Naive thymus-derived CD8-positive, alpha-beta T cell (primary cell): ENCODE data around the gene GFAP. TPM values are rescaled to one million over a fixed set of nuclear protein-coding genes. Genes with fewer than 3 reads are reported as not detected.

Source experiments
- ATAC-seq, 2 donors: fragments of 150-1000 bp; cut with Tn5 transposase in 1 of 2; sonication (Bioruptor Pico), chemical (Tn5 transposase) in 1 of 2; 1 replicate in 1 of 2; 2 replicates in 1 of 2; pipeline ENCODE4 v1.10.0; 2021; ENCODE audit warnings: mild to moderate bottlenecking in 2 of 2, moderate library complexity in 2 of 2
- POLR2A ChIA-PET: fragments of 350-600 bp; sonication (Branson Sonifier 250); formaldehyde crosslinking; loops from one replicate; lab custom pipeline; 2021; ENCODE audit warnings: antibody characterized with exemption; lab: Charles Lee
- DNase-seq, 10 donors: peaks; one replicate each; pipeline versions ENCODE4 v3.0.0 to v3.0.0-alpha.2; 2020 to 2022
- H3K27ac Mint-ChIP-seq, 10 donors: one replicate each; pipeline ENCODE4 v1.8.0; 2020 to 2022; ENCODE audit warnings: mild to moderate bottlenecking in 10 of 10, mixed read lengths in 10 of 10, moderate library complexity in 4 of 10, inconsistent platforms in 1 of 10
- H3K27me3 Mint-ChIP-seq, 5 donors: one replicate each; pipeline ENCODE4 v1.8.0; 2021 to 2022; ENCODE audit warnings: mixed read lengths in 5 of 5
- H3K36me3 Mint-ChIP-seq, 3 donors: one replicate each; pipeline ENCODE4 v1.8.0; 2020 to 2022; ENCODE audit warnings: mixed read lengths in 3 of 3, mild to moderate bottlenecking in 2 of 3, inconsistent platforms in 1 of 3
- H3K4me1 Mint-ChIP-seq, 4 donors: one replicate each; pipeline ENCODE4 v1.8.0; 2021 to 2022; ENCODE audit warnings: mixed read lengths in 4 of 4
- H3K4me3 Mint-ChIP-seq, 10 donors: one replicate each; pipeline ENCODE4 v1.8.0; 2020 to 2022; ENCODE audit warnings: mild to moderate bottlenecking in 10 of 10, mixed read lengths in 10 of 10, moderate library complexity in 6 of 10, inconsistent platforms in 1 of 10
- H3K9me3 Mint-ChIP-seq, 9 donors: one replicate each; pipeline ENCODE4 v1.8.0; 2020 to 2022; ENCODE audit warnings: mixed read lengths in 9 of 9, mild to moderate bottlenecking in 3 of 9, inconsistent platforms in 1 of 9, moderate library complexity in 1 of 9
- microRNA-seq: library from miRNA; unstranded; fragments of <30 nt; microRNA quantifications from one replicate; pipeline ENCODE4 v1.2.0, GENCODE V29; 2022; ENCODE audit warnings: borderline microRNAs expressed
- polyA plus RNA-seq, 3 donors: library from polyadenylated mRNA; unstranded; fragments of 300-500 nt; fragmentation: Illumina TruSeq; gene quantifications; one replicate each; pipeline ENCODE4 v1.2.3, GENCODE V29; 2021
- total RNA-seq, 8 experiments: library from RNA in 2 of 8; stranded (reverse) in 2 of 8; gene quantifications; one replicate each; pipeline ENCODE4 v1.2.3 and lab custom pipeline; 2021 to 2026

Gene GFAP
- total and polyA plus RNA-seq, 5 experiments from 2014 or later = 0.06 to 0.24 TPM; not detected in 3

GRCh38 chr17:44862278-44862914, 52.9 kb downstream of the GFAP start:
- H3K9me3 Mint-ChIP-seq = no peaks in the 10 kb centered on the region
- POLR2A ChIA-PET = no interaction called here
- H3K4me3 Mint-ChIP-seq = no peak overlapping the region
- DNase-seq (no peak), ATAC-seq (no peak)
- peaks cover 0 to 4% (median 0%) of the 10 kb centered on the region in 4 donors for H3K4me1 Mint-ChIP-seq
- peaks cover 0 to 88% (median 16%) of the 10 kb centered on the region in 3 donors for H3K36me3 Mint-ChIP-seq
- H3K27me3 Mint-ChIP-seq = no peaks in the 10 kb centered on the region
- no peak overlapping the region for H3K27ac Mint-ChIP-seq

- H3K4me3 Mint-ChIP-seq = no peak overlapping the region
- H3K36me3 Mint-ChIP-seq = peaks cover 0 to 94% (median 30%) of the 10 kb centered on the region in 3 donors
- peaks cover 0 to 4% (median 0%) of the 10 kb centered on the region in 4 donors for H3K4me1 Mint-ChIP-seq
- POLR2A ChIA-PET = interaction anchor here (0.7 kb wide), 1 partner anchor 302 kb away, joined by 4 read pairs; no protein-coding TSS in a partner anchor
- no peak overlapping the region for H3K27ac Mint-ChIP-seq
- ATAC-seq = no peak
- no peak for DNase-seq
- H3K27me3 Mint-ChIP-seq = no peaks in the 10 kb centered on the region
- no peaks in the 10 kb centered on the region for H3K9me3 Mint-ChIP-seq
Observed at GRCh38 chr17:44859701-44860100, 55.6 kb downstream of the GFAP start.

- Mint-ChIP-seq H3K27ac (peak overlapping the region in 1 of 10 donors; percentile 32), H3K9me3 (no peaks in the 10 kb centered on the region), H3K36me3 (peaks cover 0 to 88% (median 32%) of the 10 kb centered on the region in 3 donors), H3K4me1 (peaks cover 0 to 2% (median 0%) of the 10 kb centered on the region in 4 donors), H3K27me3 (no peaks in the 10 kb centered on the region), H3K4me3 (no peak overlapping the region)
- DNase-seq (no peak), ATAC-seq (no peak)
- POLR2A ChIA-PET = no interaction called here
Observed at GRCh38 chr17:44854192-44854591, 61.1 kb downstream of the GFAP start.

Small RNA genes within 50 kb of the gene (microRNA-seq; reads per million reads assigned to microRNA genes)
- gene MIR6783 = not detected

Other genes with a start within 250 kb of the GFAP start
- gene CCDC43, start 225.7 kb downstream of the GFAP start, total RNA-seq = 10 to 100 TPM; 20.2 to 20.5 TPM
- 10 to 100 TPM in 2 of 3 donors, 1 to 10 TPM in 1; 9.6 to 12.6 (median 11.4) TPM for gene CCDC43, start 225.7 kb downstream of the GFAP start, polyA plus RNA-seq
- 1 to 10 TPM; 8.9 to 9.2 TPM for gene DBF4B, start 206.8 kb downstream of the GFAP start, total RNA-seq
- 1 to 10 TPM in 1 of 3 donors, under 1 TPM in 2; 0.55 to 1.2 (median 0.61) TPM for gene DBF4B, start 206.8 kb downstream of the GFAP start, polyA plus RNA-seq
- gene ADAM11, start 156.5 kb downstream of the GFAP start, total RNA-seq = under 1 TPM; 0.86 to 0.93 TPM
- gene ADAM11, start 156.5 kb downstream of the GFAP start, polyA plus RNA-seq = under 1 TPM; 0.17 to 0.46 (median 0.19) TPM
- gene GJC1, start 85.2 kb downstream of the GFAP start, total RNA-seq = not detected
- not detected for gene GJC1, start 85.2 kb downstream of the GFAP start, polyA plus RNA-seq
- not detected for gene HIGD1B, start 67.6 kb downstream of the GFAP start, total RNA-seq
- gene HIGD1B, start 67.6 kb downstream of the GFAP start, polyA plus RNA-seq = under 1 TPM in 2 of 3 donors, not detected in 1; 0.35 to 0.75 TPM
- gene EFTUD2, start 16.1 kb downstream of the GFAP start, total RNA-seq = 100 to 1,000 TPM; 101 to 113 TPM
- gene EFTUD2, start 16.1 kb downstream of the GFAP start, polyA plus RNA-seq = 10 to 100 TPM; 57.0 to 79.0 (median 68.3) TPM
- not detected for gene KIF18B, start 32.3 kb upstream of the GFAP start, total RNA-seq
- not detected for gene KIF18B, start 32.3 kb upstream of the GFAP start, polyA plus RNA-seq
- not detected for gene C1QL1, start 52.8 kb upstream of the GFAP start, total RNA-seq
- not detected for gene C1QL1, start 52.8 kb upstream of the GFAP start, polyA plus RNA-seq
- gene DCAKD, start 136.1 kb upstream of the GFAP start, total RNA-seq = 10 to 100 TPM; 36.1 to 37.9 TPM
- 10 to 100 TPM; 13.1 to 16.1 (median 16.0) TPM for gene DCAKD, start 136.1 kb upstream of the GFAP start, polyA plus RNA-seq
- gene NMT1, start 145.8 kb upstream of the GFAP start, total RNA-seq = 100 to 1,000 TPM; 130 to 139 TPM
- 10 to 100 TPM; 55.2 to 70.8 (median 65.0) TPM for gene NMT1, start 145.8 kb upstream of the GFAP start, polyA plus RNA-seq
- 1 to 10 TPM; 1.6 to 4.0 TPM for gene PLCD3, start 217.0 kb upstream of the GFAP start, total RNA-seq
- under 1 TPM; 0.35 to 0.65 (median 0.56) TPM for gene PLCD3, start 217.0 kb upstream of the GFAP start, polyA plus RNA-seq
- gene ACBD4, start 220.2 kb upstream of the GFAP start, total RNA-seq = 10 to 100 TPM; 39.4 to 48.5 TPM
- gene ACBD4, start 220.2 kb upstream of the GFAP start, polyA plus RNA-seq = 10 to 100 TPM; 10.5 to 17.4 (median 11.7) TPM
- 10 to 100 TPM; 34.3 to 35.1 TPM for gene HEXIM1, start 233.0 kb upstream of the GFAP start, total RNA-seq
- gene HEXIM1, start 233.0 kb upstream of the GFAP start, polyA plus RNA-seq = 1 to 10 TPM; 4.9 to 6.8 (median 5.4) TPM
- gene HEXIM2, start 246.4 kb upstream of the GFAP start, total RNA-seq = 1 to 10 TPM; 3.4 to 4.4 TPM
- gene HEXIM2, start 246.4 kb upstream of the GFAP start, polyA plus RNA-seq = 1 to 10 TPM; 2.6 to 3.6 (median 3.3) TPM